22Rv1 (cell line): Measurements from ENCODE around the gene SMAD6.

Experiments
- ZFX ChIP-seq: fragments of 450-650 bp; IDR thresholded peaks from 2 replicates; pipeline ENCODE4 v1.6.1; 2017; ENCODE audit warnings: antibody characterized with exemption, borderline replicate concordance
- TF ChIP-seq, protein P1 (sequence below): fragments of 450-650 bp; IDR thresholded peaks from 2 replicates; pipeline ENCODE4 v1.5.1; 2017; ENCODE audit warnings: mild to moderate bottlenecking

DNA sequence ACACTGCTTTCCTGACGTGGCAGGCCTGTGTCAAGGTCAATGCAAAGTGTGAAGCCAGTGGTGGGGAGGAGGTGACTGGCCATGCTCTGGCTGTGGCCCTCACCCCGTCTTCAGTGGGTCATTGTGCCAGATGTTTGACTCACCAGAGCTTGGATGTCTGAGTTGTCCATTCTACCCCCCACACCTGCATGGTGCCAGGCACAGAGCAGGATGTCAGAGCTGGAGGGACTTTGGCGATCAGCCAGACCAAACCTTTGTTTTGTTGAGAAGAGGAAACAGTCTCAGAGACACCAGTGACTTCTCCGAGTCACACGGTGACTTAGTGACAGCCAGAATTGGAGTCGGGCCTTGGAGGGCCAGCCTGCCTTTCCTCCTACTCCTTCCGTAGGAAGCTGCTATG, 49.5 kb downstream of the SMAD6 start:
- TF ChIP-seq, protein P1, sequence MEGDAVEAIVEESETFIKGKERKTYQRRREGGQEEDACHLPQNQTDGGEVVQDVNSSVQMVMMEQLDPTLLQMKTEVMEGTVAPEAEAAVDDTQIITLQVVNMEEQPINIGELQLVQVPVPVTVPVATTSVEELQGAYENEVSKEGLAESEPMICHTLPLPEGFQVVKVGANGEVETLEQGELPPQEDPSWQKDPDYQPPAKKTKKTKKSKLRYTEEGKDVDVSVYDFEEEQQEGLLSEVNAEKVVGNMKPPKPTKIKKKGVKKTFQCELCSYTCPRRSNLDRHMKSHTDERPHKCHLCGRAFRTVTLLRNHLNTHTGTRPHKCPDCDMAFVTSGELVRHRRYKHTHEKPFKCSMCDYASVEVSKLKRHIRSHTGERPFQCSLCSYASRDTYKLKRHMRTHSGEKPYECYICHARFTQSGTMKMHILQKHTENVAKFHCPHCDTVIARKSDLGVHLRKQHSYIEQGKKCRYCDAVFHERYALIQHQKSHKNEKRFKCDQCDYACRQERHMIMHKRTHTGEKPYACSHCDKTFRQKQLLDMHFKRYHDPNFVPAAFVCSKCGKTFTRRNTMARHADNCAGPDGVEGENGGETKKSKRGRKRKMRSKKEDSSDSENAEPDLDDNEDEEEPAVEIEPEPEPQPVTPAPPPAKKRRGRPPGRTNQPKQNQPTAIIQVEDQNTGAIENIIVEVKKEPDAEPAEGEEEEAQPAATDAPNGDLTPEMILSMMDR: no peak
- TF ChIP-seq ZFX: no peak
